ENCODE measurements around the gene SIM2. TPM values are rescaled to one million over a fixed set of nuclear protein-coding genes. Genes with fewer than 3 reads are reported as not detected.

SIM2 gene
- total and polyA plus RNA-seq, 2 of the 13 experiments (the other 11 are each of a cell fraction or from before 2014, with no cell fraction given) = 0.36 to 0.53 TPM

DNA sequence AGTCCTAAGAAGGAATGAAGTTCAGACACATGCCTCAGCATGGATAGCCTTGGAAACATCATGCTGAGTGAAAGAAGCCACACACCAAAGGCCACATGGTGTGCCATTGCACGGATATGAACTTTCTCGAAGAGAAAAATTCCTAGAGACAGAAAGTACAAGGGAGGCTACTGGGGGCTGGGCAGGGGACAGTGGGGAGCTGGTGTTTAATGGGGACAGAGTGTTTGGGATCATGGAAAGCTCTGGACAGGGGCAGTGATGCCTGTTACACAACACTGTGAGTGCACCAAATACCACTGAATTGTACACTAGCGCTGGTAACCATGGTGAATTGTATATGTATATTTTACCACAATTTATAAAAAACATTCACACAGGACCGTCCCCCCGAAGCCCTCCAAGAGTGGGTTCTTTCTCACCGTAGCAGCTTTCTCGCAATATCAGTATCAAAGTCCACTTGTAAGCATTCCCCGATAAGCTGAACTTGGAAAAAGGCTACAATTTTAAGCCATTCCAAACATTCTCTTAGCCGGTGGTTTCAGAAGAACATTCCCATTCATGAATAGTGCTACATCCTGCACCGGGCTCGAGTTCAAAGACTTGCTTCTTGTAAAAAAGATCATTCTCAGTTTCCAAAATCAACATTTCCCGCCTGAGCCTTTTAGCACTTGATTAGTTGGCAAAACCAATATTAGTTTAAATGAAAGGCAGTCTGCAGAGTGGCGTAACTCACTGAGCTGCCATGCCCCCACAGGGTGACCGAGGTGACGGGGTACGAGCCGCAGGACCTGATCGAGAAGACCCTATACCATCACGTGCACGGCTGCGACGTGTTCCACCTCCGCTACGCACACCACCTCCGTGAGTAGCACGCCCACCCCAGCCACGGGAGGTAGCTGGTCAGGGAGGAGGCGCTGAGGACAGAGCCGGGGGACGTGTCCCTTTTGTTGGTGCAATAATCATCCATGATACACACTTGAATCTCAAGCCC is 31.7 kb downstream of the SIM2 start (continued):
- TF ChIP-seq ZUFSP (CRISPR knock-in tag; IDR thresholded peaks at IDR 0.05; ENCODE audit: borderline replicate concordance) = no peak
- no peak for TF ChIP-seq PRMT3 (CRISPR knock-in tag; IDR thresholded peaks at IDR 0.05; ENCODE audit: borderline replicate concordance, low read depth)
- TF ChIP-seq HDAC1 (CRISPR knock-in tag; IDR thresholded peaks at IDR 0.05) = 0 out of 2 replicates have a peak, but pooled peaks have one; percentile 15
- no peak for TF ChIP-seq TAF1 (CRISPR knock-in tag; IDR thresholded peaks at IDR 0.05)
- no peak for TF ChIP-seq CBFB (CRISPR knock-in tag; IDR thresholded peaks at IDR 0.05)
- TF ChIP-seq ZNF30 (CRISPR knock-in tag; IDR thresholded peaks at IDR 0.05) = no peak
- TF ChIP-seq MATR3 (CRISPR knock-in tag; IDR thresholded peaks at IDR 0.05) = no peak
- no peak for TF ChIP-seq ZMYM3 (CRISPR knock-in tag; IDR thresholded peaks at IDR 0.05)
- TF ChIP-seq RARA (CRISPR knock-in tag; IDR thresholded peaks at IDR 0.05) = peak; percentile 60
- 0 out of 2 replicates have a peak, but pooled peaks have one; percentile 31 for TF ChIP-seq MLX (CRISPR knock-in tag; IDR thresholded peaks at IDR 0.05)
- TF ChIP-seq FOXJ3 (CRISPR knock-in tag; IDR thresholded peaks at IDR 0.05; ENCODE audit: borderline replicate concordance) = peak; percentile 19; the same call in 1 of the 2 replicates
- no peak for TF ChIP-seq FIP1L1 (IDR thresholded peaks at IDR 0.05; ENCODE audit: borderline replicate concordance, insufficient read depth, low read depth, low read length)
- no peak; the same call in 1 of the 2 replicates for TF ChIP-seq YEATS4 (CRISPR knock-in tag; IDR thresholded peaks at IDR 0.05; ENCODE audit: borderline replicate concordance)
- TF ChIP-seq ZNF362 (CRISPR knock-in tag; IDR thresholded peaks at IDR 0.05; ENCODE audit: borderline replicate concordance) = peak; percentile 68; the same call in 1 of the 2 replicates
- peak; percentile 48; the same call in 1 of the 2 replicates for TF ChIP-seq RFXAP (CRISPR knock-in tag; IDR thresholded peaks at IDR 0.05; ENCODE audit: borderline replicate concordance)
- TF ChIP-seq MED13 (CRISPR knock-in tag; IDR thresholded peaks at IDR 0.05) = no peak
- TF ChIP-seq ZNF383 (CRISPR knock-in tag; IDR thresholded peaks at IDR 0.05; ENCODE audit: borderline replicate concordance) = no peak
- no peak for TF ChIP-seq ZNF652 (CRISPR knock-in tag; IDR thresholded peaks at IDR 0.05; ENCODE audit: borderline replicate concordance, low read depth)
- TF ChIP-seq, protein P1, sequence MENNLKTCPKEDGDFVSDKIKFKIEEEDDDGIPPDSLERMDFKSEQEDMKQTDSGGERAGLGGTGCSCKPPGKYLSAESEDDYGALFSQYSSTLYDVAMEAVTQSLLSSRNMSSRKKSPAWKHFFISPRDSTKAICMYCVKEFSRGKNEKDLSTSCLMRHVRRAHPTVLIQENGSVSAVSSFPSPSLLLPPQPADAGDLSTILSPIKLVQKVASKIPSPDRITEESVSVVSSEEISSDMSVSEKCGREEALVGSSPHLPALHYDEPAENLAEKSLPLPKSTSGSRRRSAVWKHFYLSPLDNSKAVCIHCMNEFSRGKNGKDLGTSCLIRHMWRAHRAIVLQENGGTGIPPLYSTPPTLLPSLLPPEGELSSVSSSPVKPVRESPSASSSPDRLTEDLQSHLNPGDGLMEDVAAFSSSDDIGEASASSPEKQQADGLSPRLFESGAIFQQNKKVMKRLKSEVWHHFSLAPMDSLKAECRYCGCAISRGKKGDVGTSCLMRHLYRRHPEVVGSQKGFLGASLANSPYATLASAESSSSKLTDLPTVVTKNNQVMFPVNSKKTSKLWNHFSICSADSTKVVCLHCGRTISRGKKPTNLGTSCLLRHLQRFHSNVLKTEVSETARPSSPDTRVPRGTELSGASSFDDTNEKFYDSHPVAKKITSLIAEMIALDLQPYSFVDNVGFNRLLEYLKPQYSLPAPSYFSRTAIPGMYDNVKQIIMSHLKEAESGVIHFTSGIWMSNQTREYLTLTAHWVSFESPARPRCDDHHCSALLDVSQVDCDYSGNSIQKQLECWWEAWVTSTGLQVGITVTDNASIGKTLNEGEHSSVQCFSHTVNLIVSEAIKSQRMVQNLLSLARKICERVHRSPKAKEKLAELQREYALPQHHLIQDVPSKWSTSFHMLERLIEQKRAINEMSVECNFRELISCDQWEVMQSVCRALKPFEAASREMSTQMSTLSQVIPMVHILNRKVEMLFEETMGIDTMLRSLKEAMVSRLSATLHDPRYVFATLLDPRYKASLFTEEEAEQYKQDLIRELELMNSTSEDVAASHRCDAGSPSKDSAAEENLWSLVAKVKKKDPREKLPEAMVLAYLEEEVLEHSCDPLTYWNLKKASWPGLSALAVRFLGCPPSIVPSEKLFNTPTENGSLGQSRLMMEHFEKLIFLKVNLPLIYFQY (CRISPR knock-in tag; IDR thresholded peaks at IDR 0.05; ENCODE audit: borderline replicate concordance) = no peak

All from HepG2 (cell line).